Activated gamma-delta T cell treated with Interleukin-2 at 50 U/mL for 16 hours (primary cell): ENCODE data around the gene FOSL2.
"Not testable (repeated sequence)": the region's sequence is repeated elsewhere in the genome, so short reads cannot be mapped to it uniquely, and the experiment has no call there.

Source experiments
- DNase-seq: peaks from one replicate; pipeline ENCODE4 v3.0.0-alpha.2; 2020

The FOSL2 gene

GRCh38 chr2:28357948-28358667 lies 34.5 kb upstream of the FOSL2 start:
- DNase-seq = no peak

GRCh38 chr2:28358668-28359201 lies 33.9 kb upstream of the FOSL2 start:
- DNase-seq = no peak

- peak; percentile 75 for DNase-seq
Measured at GRCh38 chr2:28359222-28360057, 33.2 kb upstream of the FOSL2 start.

GRCh38 chr2:28360058-28360717 lies 32.5 kb upstream of the FOSL2 start:
- DNase-seq = no peak

GRCh38 chr2:28360718-28361293 lies 31.9 kb upstream of the FOSL2 start:
- no peak for DNase-seq

GRCh38 chr2:28361991-28362710 lies 30.5 kb upstream of the FOSL2 start:
- no peak for DNase-seq

- DNase-seq = no peak
Measured at GRCh38 chr2:28362991-28363521, 29.6 kb upstream of the FOSL2 start.

GRCh38 chr2:28363686-28364280 lies 28.9 kb upstream of the FOSL2 start:
- DNase-seq = no peak

GRCh38 chr2:28364610-28365009 lies 28.0 kb upstream of the FOSL2 start:
- no peak for DNase-seq

- DNase-seq = no peak
Measured at GRCh38 chr2:28365158-28365557, 27.5 kb upstream of the FOSL2 start.

GRCh38 chr2:28366149-28366495 lies 26.5 kb upstream of the FOSL2 start:
- DNase-seq = no peak

- peak; percentile 70 for DNase-seq
Measured at GRCh38 chr2:28366496-28367282, 26.0 kb upstream of the FOSL2 start.

GRCh38 chr2:28367667-28368356 lies 24.8 kb upstream of the FOSL2 start:
- DNase-seq = no peak

GRCh38 chr2:28368357-28368798 lies 24.3 kb upstream of the FOSL2 start:
- no peak for DNase-seq

GRCh38 chr2:28369358-28369757 lies 23.3 kb upstream of the FOSL2 start:
- DNase-seq = no peak

- no peak for DNase-seq
Measured at GRCh38 chr2:28370354-28370753, 22.3 kb upstream of the FOSL2 start.

- DNase-seq = not testable (repeated sequence)
Measured at GRCh38 chr2:28371728-28372127, 20.9 kb upstream of the FOSL2 start.

GRCh38 chr2:28373854-28374253 lies 18.8 kb upstream of the FOSL2 start:
- no peak for DNase-seq

- no peak for DNase-seq
Measured at GRCh38 chr2:28374331-28374730, 18.3 kb upstream of the FOSL2 start.

GRCh38 chr2:28375236-28375635 lies 17.4 kb upstream of the FOSL2 start:
- DNase-seq = no peak
